ENCODE results near the gene SLC6A19. TPM values are rescaled to one million over a fixed set of nuclear protein-coding genes. Genes with fewer than 3 reads are reported as not detected.
A peak's percentile ranks its signal among the peaks of the same experiment; 100 is the strongest.

Gene SLC6A19
- polyA plus RNA-seq, 1 donor from 2014 or later = not detected

- Mint-ChIP-seq H3K36me3 (no peaks in the 10 kb centered on the region), H3K9me3 (no peaks in the 10 kb centered on the region), H3K4me3 (peak overlapping the region in 1 of 4 donors; percentile 13), H3K27me3 (peaks cover 5% of the 10 kb centered on the region), H3K27ac (no peak overlapping the region), H3K4me1 (peaks cover 0 to 2% (median 0%) of the 10 kb centered on the region in 3 donors)
Observed at GRCh38 chr5:1212881-1213280, 11.5 kb downstream of the SLC6A19 start.

- Mint-ChIP-seq H3K27ac (no peak overlapping the region), H3K9me3 (no peaks in the 10 kb centered on the region), H3K36me3 (no peaks in the 10 kb centered on the region), H3K27me3 (peaks cover 6% of the 10 kb centered on the region), H3K4me1 (peaks cover 0 to 2% (median 0%) of the 10 kb centered on the region in 3 donors), H3K4me3 (no peak overlapping the region)
Observed at GRCh38 chr5:1213508-1214162, 12.2 kb downstream of the SLC6A19 start.

DNA sequence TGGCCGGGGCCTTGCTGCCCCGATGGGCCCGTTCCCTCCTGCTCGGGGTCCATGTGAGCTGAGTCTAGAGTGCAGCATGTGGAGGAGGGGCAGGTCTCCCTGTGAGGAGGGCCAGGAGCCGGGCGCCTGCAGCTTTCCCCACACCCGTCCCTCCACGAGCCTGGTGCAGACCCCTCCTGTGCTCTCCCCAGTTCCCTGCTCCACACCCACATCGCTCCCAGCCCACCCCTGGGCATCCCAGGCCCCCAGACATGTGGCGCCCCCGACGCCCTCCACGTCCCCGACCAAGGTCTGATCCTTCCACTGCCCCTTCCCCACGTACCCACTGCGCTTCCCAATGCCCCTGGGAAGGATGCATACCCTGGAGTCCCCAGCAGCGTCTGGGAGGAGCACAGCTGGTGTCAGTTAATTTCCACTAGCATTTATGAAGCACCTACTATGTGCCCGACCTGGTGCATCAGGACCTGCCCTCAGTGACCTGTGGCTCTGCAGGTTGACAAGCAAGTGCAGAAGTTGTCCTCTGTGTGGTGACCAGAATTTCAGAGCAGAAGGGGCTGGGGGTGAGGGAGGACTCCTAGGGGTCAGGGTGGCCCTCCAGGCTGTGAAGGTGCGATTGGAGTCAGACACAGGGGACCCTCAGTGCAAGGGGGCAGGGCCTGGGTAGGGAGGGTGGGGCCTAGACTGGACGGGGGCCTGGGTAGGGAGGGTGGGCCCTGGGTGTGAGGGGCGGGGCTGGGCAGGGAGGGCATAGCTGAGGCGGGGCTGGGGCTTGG is 13.0 kb downstream of the SLC6A19 start:
- Mint-ChIP-seq H3K9me3 (no peaks in the 10 kb centered on the region), H3K27ac (no peak overlapping the region), H3K27me3 (peaks cover 6% of the 10 kb centered on the region), H3K4me3 (no peak overlapping the region), H3K4me1 (peaks cover 0 to 2% (median 0%) of the 10 kb centered on the region in 3 donors), H3K36me3 (no peaks in the 10 kb centered on the region)

GRCh38 chr5:1214936-1215220 is 13.5 kb downstream of the SLC6A19 start:
- Mint-ChIP-seq H3K4me1 (peaks cover 0 to 2% (median 0%) of the 10 kb centered on the region in 3 donors), H3K27ac (no peak overlapping the region), H3K36me3 (no peaks in the 10 kb centered on the region), H3K9me3 (no peaks in the 10 kb centered on the region), H3K27me3 (peaks cover 7% of the 10 kb centered on the region), H3K4me3 (no peak overlapping the region)

GRCh38 chr5:1215320-1216096 is 14.1 kb downstream of the SLC6A19 start:
- H3K27me3 Mint-ChIP-seq = peaks cover 8% of the 10 kb centered on the region
- H3K9me3 Mint-ChIP-seq = no peaks in the 10 kb centered on the region

DNA sequence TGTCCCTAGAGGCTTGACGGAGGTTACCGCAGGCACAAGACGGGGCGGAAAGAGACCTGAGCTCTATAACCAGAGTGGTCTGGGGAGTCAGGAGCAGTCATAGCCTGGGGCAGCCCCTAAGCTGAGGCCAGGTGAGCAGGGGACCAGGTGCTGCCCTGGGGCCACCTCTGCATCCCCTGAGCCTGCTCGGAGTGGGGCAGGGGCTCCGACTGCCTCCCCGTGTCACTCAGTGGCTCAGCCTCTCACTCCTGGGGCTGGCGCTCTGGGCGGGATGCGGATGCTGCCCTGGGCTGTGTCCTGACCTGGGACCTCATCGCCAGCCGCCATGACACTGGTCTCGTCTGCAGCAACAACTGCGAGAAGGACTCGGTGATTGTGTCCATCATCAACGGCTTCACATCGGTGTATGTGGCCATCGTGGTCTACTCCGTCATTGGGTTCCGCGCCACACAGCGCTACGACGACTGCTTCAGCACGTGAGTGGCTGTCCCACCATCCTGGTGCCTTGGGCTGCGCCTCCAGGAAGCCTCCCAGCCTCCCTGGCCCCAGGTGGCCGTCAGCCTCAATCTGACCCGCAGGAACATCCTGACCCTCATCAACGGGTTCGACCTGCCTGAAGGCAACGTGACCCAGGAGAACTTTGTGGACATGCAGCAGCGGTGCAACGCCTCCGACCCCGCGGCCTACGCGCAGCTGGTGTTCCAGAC is 15.0 kb downstream of the SLC6A19 start:
- Mint-ChIP-seq H3K36me3 (no peaks in the 10 kb centered on the region), H3K9me3 (no peaks in the 10 kb centered on the region), H3K27ac (peak overlapping the region in 1 of 3 donors; percentile 66), H3K27me3 (peaks cover 8% of the 10 kb centered on the region), H3K4me3 (peak overlapping the region in 1 of 4 donors; percentile 63), H3K4me1 (peaks cover 0 to 2% (median 0%) of the 10 kb centered on the region in 3 donors)

More at GRCh38 chr5:1215320-1216096, 14.1 kb downstream of the SLC6A19 start:
- Mint-ChIP-seq H3K4me1 (peaks cover 0 to 2% (median 0%) of the 10 kb centered on the region in 3 donors), H3K36me3 (no peaks in the 10 kb centered on the region), H3K4me3 (peak overlapping the region in 1 of 4 donors; percentile 63), H3K27ac (peak overlapping the region in 1 of 3 donors; percentile 66)

DNA sequence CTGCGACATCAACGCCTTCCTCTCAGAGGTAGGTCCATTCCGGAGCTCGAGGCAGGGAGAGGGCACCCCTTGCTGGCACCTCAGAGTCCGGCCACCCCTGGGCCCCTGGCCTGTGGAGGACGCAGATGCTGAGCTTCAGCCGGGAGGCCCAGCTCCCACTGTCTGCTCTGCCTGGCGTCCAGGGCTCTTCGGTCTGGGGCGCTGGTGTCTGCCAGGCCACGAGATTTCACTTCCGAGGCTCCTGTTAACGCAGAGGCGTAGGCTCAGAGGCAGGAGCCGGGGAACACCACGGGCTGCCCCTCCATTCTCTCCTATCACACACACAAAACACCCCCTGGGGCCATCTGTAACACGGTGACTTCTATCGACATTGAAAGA is 15.5 kb downstream of the SLC6A19 start:
- peaks cover 8% of the 10 kb centered on the region for H3K27me3 Mint-ChIP-seq
- no peak overlapping the region for H3K4me3 Mint-ChIP-seq
- H3K4me1 Mint-ChIP-seq = peaks cover 0 to 2% (median 0%) of the 10 kb centered on the region in 3 donors
- H3K9me3 Mint-ChIP-seq = no peaks in the 10 kb centered on the region
- no peak overlapping the region for H3K27ac Mint-ChIP-seq
- no peaks in the 10 kb centered on the region for H3K36me3 Mint-ChIP-seq

DNA sequence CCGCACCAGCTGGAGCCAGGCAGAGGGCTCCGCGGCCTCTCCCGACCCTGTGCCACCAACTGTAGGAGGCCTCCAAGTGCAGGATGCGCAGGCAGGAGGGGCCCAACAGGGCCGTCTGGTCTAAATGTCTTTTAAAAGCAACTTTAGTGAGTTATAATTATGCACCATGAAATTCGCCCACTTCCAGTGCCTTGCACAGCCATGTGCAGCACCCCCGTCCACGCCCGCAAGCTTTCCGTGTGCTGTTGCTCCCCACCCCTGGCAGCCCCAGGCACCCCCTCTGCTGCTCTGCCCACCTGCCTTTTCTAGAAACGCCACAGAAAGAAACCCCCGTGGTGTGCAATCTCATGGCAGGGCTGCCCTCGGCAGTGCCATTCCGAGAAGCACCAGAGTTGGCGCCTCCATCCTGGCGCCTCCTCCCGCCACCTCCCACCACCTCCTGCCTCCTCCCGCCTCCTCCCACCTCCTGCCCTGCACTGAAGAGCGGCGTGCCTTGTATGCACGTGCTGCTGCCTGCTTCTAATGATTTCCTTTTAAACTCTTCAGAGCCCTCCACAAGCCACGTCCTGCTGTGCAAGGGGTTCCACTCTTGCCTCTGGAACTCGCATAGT is 16.3 kb downstream of the SLC6A19 start:
- H3K4me3 Mint-ChIP-seq = no peak overlapping the region
- peaks cover 8% of the 10 kb centered on the region for H3K27me3 Mint-ChIP-seq
- no peaks in the 10 kb centered on the region for H3K4me1 Mint-ChIP-seq
- H3K9me3 Mint-ChIP-seq = no peaks in the 10 kb centered on the region
- H3K36me3 Mint-ChIP-seq = no peaks in the 10 kb centered on the region
- H3K27ac Mint-ChIP-seq = no peak overlapping the region

DNA sequence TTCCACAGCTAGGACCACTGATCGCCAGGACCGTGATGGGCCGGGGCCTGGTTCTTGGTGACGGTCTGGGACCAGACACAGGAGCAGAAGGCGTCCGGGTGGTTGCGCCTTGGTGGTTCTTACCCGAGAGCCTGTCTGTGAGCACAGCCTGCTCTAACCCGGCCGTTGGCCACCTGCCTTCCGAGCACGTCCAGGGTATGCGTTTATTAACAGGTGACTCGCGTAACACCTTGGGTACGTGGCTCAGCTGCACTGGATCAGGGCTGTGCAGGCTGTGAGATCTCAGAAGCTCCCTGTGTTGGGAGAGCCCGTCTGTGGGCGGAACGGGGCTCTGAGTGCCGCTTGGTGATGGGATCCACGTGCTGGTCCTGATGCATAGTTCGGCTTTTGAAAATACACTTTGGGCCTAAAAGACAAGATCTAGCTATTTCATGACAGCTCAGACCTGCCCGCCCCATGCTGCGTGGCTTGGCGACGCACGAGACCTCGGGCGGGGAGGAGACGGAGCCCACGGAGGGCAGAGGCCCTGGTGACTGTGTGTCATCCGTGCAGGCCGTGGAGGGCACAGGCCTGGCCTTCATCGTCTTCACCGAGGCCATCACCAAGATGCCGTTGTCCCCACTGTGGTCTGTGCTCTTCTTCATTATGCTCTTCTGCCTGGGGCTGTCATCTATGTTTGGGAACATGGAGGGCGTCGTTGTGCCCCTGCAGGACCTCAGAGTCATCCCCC is 17.1 kb downstream of the SLC6A19 start:
- H3K36me3 Mint-ChIP-seq = no peaks in the 10 kb centered on the region
- H3K27ac Mint-ChIP-seq = peak overlapping the region in 1 of 3 donors; percentile 32
- no peaks in the 10 kb centered on the region for H3K4me1 Mint-ChIP-seq
- no peak overlapping the region for H3K4me3 Mint-ChIP-seq
- H3K27me3 Mint-ChIP-seq = peaks cover 8% of the 10 kb centered on the region
- H3K9me3 Mint-ChIP-seq = no peaks in the 10 kb centered on the region

- Mint-ChIP-seq H3K4me3 (no peak overlapping the region), H3K36me3 (no peaks in the 10 kb centered on the region), H3K27me3 (peaks cover 8% of the 10 kb centered on the region), H3K27ac (peak overlapping the region in 1 of 3 donors; percentile 32), H3K9me3 (no peaks in the 10 kb centered on the region), H3K4me1 (no peaks in the 10 kb centered on the region)
Observed at GRCh38 chr5:1219098-1219767, 17.8 kb downstream of the SLC6A19 start.

DNA sequence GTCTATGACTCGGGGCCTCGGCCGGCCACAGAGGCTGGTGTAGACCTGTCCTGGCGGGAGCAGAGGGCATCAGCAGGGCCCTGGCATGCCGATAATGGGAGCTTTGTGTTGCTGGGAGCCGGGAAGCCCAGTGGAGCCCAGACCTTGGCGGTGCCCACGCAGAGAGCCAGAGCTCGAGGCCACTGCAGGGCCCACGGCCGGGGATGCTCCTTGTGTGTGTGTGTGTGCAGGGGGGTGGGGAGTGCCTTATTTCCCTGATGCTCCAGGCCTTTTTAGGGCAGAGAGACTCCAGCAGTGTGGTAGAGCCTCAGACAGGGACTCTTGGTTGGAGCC is 18.3 kb downstream of the SLC6A19 start:
- H3K9me3 Mint-ChIP-seq = no peaks in the 10 kb centered on the region
- H3K4me3 Mint-ChIP-seq = no peak overlapping the region
- no peaks in the 10 kb centered on the region for H3K36me3 Mint-ChIP-seq
- no peaks in the 10 kb centered on the region for H3K4me1 Mint-ChIP-seq
- peaks cover 8% of the 10 kb centered on the region for H3K27me3 Mint-ChIP-seq
- no peak overlapping the region for H3K27ac Mint-ChIP-seq

DNA sequence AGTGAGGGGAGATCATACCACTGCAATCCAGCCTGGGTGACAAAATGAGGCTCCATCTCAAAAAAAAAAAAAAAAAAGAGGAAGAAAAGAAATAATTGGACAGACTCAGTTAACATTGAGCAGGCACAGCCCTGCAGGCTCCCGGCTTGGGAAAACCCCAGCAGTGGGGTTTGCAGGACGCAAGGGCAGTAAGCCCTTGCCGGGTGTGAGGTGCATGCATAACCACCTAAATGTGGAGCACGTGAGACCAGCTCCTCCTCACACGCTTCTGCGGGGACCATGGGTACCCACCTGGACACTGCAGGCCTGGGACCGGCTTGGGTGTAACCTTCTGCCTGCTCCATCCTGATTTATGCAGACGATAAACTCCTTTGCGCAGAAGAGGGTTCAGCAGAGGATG is 19.0 kb downstream of the SLC6A19 start:
- H3K27me3 Mint-ChIP-seq = peaks cover 8% of the 10 kb centered on the region
- no peaks in the 10 kb centered on the region for H3K4me1 Mint-ChIP-seq
- H3K4me3 Mint-ChIP-seq = no peak overlapping the region
- H3K36me3 Mint-ChIP-seq = no peaks in the 10 kb centered on the region
- H3K9me3 Mint-ChIP-seq = no peaks in the 10 kb centered on the region
- no peak overlapping the region for H3K27ac Mint-ChIP-seq

DNA sequence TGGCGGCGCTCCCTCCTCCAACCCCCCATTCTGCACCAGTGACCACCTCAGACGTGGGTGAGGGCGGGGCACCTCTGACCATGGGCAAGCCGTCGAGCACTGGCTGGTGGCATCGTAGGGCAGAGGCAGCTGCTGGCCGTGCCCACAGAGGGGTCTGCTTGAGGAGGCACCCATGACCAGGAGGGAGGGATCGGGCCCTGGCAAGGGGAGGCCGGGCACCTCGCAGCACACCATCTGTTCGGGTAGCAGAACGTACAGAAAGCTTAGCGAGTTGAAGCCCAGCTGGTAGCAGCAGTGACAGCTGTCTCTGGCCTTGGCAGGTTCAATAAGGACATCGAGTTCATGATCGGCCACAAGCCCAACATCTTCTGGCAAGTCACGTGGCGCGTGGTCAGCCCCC is 19.4 kb downstream of the SLC6A19 start:
- no peaks in the 10 kb centered on the region for H3K36me3 Mint-ChIP-seq
- no peak overlapping the region for H3K27ac Mint-ChIP-seq

GRCh38 chr5:1221721-1222120 is 20.3 kb downstream of the SLC6A19 start:
- peaks cover 3% of the 10 kb centered on the region for H3K27me3 Mint-ChIP-seq
- H3K4me1 Mint-ChIP-seq = no peaks in the 10 kb centered on the region
- peak overlapping the region in 1 of 3 donors; percentile 71 for H3K27ac Mint-ChIP-seq
- H3K9me3 Mint-ChIP-seq = no peaks in the 10 kb centered on the region
- H3K4me3 Mint-ChIP-seq = no peak overlapping the region
- no peaks in the 10 kb centered on the region for H3K36me3 Mint-ChIP-seq

More for the DNA sequence above, 19.4 kb downstream of the SLC6A19 start:
- H3K4me3 Mint-ChIP-seq = peak overlapping the region in 1 of 4 donors; percentile 65
- H3K4me1 Mint-ChIP-seq = no peaks in the 10 kb centered on the region
- H3K27me3 Mint-ChIP-seq = peaks cover 5% of the 10 kb centered on the region
- no peaks in the 10 kb centered on the region for H3K9me3 Mint-ChIP-seq
